ENCODE data around the gene STK24.
"Not testable (repeated sequence)": the region's sequence is repeated elsewhere in the genome, so short reads cannot be mapped to it uniquely, and the experiment has no call there.

Gene STK24

DNA sequence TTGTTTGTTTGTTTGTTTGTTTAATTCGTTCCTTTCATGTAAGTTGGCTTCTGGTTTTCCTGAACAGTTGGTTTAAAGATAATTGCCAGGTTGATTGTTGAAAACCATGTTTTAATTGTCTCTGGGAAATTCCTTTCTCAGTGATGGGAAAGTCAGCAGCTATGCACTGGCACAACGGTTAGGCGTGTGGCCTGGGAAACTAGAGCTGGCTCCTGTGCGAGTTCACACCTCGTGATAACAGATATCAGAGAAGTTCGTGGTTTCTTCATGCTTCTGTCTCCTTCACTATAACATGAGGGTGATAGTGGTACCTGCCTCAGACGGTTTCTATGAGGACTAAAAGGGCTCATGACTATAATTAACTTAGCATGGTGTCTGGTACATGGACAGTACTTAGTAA lies 153.5 kb downstream of the STK24 start:
- in situ Hi-C loops (cut with HindIII; ENCODE audit: low sequenced_read_pairs) = loop anchor here (10.0 kb wide), 1 partner anchor 279 kb away; the partner anchor contains the start of gene FARP1

- in situ Hi-C loops (cut with HindIII; ENCODE audit: low sequenced_read_pairs) = loop anchor here (10.0 kb wide), 1 partner anchor 277 kb away; the partner anchor contains the start of gene FARP1
Measured at GRCh38 chr13:98422046-98422445, 154.9 kb downstream of the STK24 start.

DNA sequence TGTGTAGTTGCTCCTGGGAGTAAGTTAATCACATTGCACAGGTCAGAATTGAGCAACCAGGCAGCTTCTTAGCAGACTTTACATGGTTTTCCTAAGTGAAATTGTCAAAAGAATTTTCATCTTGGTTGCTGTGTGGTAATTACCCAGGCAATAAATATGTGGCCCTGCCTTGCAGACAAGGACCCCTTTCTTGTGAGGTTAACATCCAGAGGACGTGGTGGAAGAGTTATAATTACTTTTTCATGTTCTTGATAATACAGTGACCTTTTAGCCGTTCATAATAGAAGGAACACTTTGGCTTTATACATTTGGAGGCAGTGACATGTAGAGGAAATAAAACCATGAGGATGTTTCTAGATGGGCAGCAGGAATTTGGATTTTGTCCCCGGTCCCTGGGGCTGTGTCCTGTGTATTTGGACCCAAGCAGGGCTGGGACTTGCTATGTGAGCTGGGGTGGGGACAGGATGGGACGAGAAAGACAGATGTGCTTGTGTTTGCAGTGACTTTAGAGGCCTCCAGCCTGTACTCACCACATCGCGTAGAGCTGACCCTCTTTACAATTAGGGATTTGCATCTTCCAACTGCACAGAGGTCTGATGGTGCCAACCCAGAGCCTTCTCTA lies 156.2 kb downstream of the STK24 start:
- in situ Hi-C loops (cut with HindIII; ENCODE audit: low sequenced_read_pairs) = loop anchor here (10.0 kb wide), 1 partner anchor 276 kb away; the partner anchor contains the start of gene FARP1

GRCh38 chr13:98419786-98420553 lies 156.9 kb downstream of the STK24 start:
- in situ Hi-C loops (cut with HindIII; ENCODE audit: low sequenced_read_pairs) = loop anchor here (10.0 kb wide), 1 partner anchor 275 kb away; the partner anchor contains the start of gene FARP1

DNA sequence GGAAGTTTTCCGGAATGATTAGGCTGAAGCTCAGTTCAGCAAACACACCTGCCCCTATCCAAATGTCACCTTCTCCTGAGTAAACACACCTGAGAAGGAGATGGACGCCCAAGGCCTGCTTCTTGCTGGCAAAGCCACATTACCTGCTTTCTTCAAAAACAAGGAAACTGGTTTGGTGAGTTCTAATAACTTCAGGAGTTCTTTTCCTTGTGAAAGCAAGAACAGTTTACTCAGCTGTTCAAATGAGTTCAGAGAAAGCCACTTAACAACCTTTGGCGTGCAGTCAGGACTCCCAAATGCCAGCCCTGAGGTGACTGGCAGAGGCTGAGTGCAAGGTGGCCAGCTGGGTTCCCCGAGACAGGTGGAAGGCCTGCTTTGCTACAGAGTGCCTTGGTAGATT lies 160.5 kb downstream of the STK24 start:
- in situ Hi-C loops (cut with HindIII; ENCODE audit: low sequenced_read_pairs) = no loop called here

- in situ Hi-C loops (cut with HindIII; ENCODE audit: low sequenced_read_pairs) = no loop called here
Measured at GRCh38 chr13:98415326-98416070, 161.4 kb downstream of the STK24 start.

- in situ Hi-C loops (cut with HindIII; ENCODE audit: low sequenced_read_pairs) = no loop called here
Measured at GRCh38 chr13:98413796-98414195, 163.1 kb downstream of the STK24 start.

DNA sequence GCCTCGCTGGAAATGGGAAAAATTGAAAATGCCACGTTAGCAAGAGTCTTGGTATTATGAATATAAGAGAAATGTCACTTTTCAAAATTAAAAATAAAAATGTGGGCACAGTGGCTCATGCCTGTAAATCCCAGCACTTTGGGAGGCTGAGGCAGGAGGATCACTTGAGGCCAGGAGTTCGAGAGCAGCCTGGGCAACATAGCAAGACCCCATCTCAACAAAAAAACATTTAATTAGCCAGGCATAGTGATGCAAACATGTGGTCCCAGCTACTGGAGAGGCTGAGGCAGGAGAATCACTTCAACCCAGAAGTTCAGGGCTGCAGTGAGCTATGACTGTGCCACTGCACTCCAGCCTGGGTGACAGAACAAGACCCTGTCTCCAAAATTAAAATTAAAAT lies 163.6 kb downstream of the STK24 start:
- in situ Hi-C loops (cut with HindIII; ENCODE audit: low sequenced_read_pairs) = not testable (repeated sequence)

- in situ Hi-C loops (cut with HindIII; ENCODE audit: low sequenced_read_pairs) = no loop called here
Measured at GRCh38 chr13:98411617-98412265, 165.2 kb downstream of the STK24 start.

DNA sequence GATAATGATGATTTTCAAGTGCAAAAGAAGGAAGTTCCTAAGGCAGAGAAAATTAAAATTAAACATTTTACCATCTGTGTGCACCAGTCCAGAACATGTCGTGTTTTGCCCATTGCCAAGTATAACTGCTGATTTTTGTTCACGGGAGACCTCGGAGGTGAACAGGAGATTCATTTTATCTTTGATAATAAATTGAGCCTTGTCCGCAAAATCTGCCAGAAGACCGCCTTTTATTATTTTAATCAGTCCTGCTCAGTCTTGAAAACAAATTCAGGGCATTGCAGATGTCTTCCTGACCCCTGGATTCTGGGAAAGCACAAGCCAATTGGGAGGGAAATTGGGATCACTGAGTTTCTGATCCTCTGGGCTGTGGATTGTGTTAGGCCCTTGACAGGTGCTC lies 165.9 kb downstream of the STK24 start:
- in situ Hi-C loops (cut with HindIII; ENCODE audit: low sequenced_read_pairs) = no loop called here

GRCh38 chr13:98410612-98411011 lies 166.3 kb downstream of the STK24 start:
- in situ Hi-C loops (cut with HindIII; ENCODE audit: low sequenced_read_pairs) = no loop called here

DNA sequence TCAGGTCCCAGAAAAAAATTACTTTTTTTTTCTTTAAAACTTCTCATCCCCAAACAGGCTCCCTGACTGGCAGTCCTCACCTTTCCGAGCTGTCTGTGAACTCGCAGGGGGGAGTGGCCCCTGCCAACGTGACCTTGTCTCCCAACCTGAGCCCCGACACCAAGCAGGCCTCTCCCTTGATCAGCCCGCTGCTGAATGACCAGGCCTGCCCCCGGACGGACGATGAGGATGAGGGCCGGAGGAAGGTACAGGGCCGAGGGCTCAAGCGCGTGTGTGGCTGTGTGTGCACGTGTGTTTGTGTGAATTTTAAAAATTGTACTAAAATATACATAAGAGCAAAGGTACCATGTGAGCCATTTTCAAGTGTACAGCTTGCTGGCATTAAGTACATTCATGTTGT lies 167.6 kb downstream of the STK24 start:
- in situ Hi-C loops (cut with HindIII; ENCODE audit: low sequenced_read_pairs) = loop anchor here (5.0 kb wide), 1 partner anchor 327 kb away; no protein-coding TSS in a partner anchor

- in situ Hi-C loops (cut with HindIII; ENCODE audit: low sequenced_read_pairs) = loop anchor here (5.0 kb wide), 1 partner anchor 325 kb away; no protein-coding TSS in a partner anchor
Measured at GRCh38 chr13:98407575-98407974, 169.3 kb downstream of the STK24 start.

DNA sequence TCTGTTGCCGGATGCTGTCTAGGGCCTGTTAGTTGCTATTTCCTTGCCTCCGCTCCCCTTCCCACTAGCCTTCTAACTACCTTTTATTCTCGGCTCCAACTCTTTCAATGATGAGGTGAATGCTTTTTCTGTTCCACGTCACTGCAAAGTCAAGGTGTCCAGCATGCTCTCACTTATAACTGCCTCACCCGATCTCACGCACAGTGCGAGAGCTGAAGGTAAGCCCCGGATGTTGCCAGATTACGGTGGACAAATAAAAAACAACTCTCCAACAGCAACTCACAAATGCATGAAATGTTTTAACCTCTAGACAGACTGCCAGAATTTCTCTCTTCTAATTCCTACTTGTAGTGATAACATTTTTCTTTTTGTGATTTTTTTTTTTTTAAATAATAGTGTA lies 169.9 kb downstream of the STK24 start:
- in situ Hi-C loops (cut with HindIII; ENCODE audit: low sequenced_read_pairs) = loop anchor here (5.0 kb wide), 1 partner anchor 325 kb away; no protein-coding TSS in a partner anchor

DNA sequence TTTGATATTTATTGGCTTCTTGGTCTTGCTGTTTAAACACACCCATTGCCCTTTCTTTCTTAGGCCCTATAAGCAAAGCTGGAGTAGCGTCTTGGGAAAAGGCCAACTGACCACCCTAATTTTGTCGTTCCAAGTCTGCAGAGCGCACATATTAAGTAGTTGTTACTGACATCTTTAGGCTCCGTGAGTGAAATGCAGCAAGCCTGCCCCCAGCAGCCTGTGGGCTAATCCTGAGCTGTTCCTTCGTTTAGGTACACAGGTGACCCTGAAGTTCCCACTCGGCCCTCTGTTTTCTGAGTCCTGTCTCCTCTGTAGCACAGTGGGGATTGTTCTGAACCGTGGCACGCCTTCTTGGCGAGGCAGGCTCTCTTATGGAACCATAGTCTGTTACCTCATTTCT lies 170.5 kb downstream of the STK24 start:
- in situ Hi-C loops (cut with HindIII; ENCODE audit: low sequenced_read_pairs) = loop anchor here (5.0 kb wide), 1 partner anchor 324 kb away; no protein-coding TSS in a partner anchor

GRCh38 chr13:98405690-98406344 lies 171.1 kb downstream of the STK24 start:
- in situ Hi-C loops (cut with HindIII; ENCODE audit: low sequenced_read_pairs) = loop anchor here (5.0 kb wide), 1 partner anchor 324 kb away; no protein-coding TSS in a partner anchor

DNA sequence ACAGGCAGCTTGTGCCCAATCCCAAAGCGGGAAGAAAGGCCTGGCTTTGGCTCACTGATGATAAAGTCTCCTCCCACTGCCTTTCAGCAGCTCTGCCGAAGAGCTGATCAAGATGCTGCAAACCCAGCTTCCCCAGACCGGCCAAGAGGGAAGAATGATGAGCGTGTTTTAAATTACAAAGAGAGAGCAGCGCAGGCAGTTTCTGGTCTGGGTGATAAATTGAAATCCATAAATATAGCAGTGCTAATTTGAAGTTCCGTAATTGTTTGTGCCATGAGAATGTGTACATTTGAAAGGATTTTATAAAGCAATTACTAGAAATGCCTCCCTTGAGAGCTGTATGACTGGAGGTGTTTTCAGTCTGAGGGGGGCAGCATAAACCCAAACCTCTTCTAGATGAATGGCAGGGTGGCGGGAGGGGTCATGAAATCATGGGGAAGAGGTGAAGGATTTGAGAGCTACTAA lies 171.8 kb downstream of the STK24 start:
- in situ Hi-C loops (cut with HindIII; ENCODE audit: low sequenced_read_pairs) = loop anchor here (5.0 kb wide), 1 partner anchor 323 kb away; no protein-coding TSS in a partner anchor

- in situ Hi-C loops (cut with HindIII; ENCODE audit: low sequenced_read_pairs) = no loop called here
Measured at GRCh38 chr13:98403076-98403475, 173.8 kb downstream of the STK24 start.

DNA sequence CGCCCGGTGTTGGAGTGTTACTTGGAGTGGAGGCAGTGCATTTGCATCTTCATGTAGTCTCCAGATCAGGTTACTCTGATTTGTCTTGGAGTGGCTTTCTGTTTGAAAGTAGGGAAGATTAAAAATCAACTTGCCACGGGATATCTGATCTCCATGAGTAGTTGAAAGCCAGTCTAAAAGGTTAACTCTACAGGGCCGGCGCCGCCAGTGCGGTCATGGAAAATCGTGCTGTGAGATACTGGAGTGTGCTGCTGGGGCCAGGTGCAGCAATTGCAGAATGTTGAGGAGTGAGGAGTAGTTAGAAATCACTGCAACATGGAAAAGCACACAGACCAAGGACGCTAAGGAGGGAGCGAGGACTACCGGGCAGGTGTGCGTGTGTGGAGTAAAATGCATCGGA lies 175.0 kb downstream of the STK24 start:
- in situ Hi-C loops (cut with HindIII; ENCODE audit: low sequenced_read_pairs) = no loop called here

- in situ Hi-C loops (cut with HindIII; ENCODE audit: low sequenced_read_pairs) = no loop called here
Measured at GRCh38 chr13:98399756-98400155, 177.2 kb downstream of the STK24 start.
